GM18508 (cell line): ENCODE data around the gene FDXR.
"Not testable (repeated sequence)": the region's sequence is repeated elsewhere in the genome, so short reads cannot be mapped to it uniquely, and the experiment has no call there.

Experiments used
- ATAC-seq: cut with Tn5 transposase; IDR thresholded peaks from one replicate; pipeline ENCODE4 v1.9.1; 2021; ENCODE audit warnings: moderate number of reproducible peaks; ENCODE audit not compliant: insufficient read depth, unreplicated experiment

FDXR gene, protein sequence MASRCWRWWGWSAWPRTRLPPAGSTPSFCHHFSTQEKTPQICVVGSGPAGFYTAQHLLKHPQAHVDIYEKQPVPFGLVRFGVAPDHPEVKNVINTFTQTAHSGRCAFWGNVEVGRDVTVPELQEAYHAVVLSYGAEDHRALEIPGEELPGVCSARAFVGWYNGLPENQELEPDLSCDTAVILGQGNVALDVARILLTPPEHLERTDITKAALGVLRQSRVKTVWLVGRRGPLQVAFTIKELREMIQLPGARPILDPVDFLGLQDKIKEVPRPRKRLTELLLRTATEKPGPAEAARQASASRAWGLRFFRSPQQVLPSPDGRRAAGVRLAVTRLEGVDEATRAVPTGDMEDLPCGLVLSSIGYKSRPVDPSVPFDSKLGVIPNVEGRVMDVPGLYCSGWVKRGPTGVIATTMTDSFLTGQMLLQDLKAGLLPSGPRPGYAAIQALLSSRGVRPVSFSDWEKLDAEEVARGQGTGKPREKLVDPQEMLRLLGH

DNA sequence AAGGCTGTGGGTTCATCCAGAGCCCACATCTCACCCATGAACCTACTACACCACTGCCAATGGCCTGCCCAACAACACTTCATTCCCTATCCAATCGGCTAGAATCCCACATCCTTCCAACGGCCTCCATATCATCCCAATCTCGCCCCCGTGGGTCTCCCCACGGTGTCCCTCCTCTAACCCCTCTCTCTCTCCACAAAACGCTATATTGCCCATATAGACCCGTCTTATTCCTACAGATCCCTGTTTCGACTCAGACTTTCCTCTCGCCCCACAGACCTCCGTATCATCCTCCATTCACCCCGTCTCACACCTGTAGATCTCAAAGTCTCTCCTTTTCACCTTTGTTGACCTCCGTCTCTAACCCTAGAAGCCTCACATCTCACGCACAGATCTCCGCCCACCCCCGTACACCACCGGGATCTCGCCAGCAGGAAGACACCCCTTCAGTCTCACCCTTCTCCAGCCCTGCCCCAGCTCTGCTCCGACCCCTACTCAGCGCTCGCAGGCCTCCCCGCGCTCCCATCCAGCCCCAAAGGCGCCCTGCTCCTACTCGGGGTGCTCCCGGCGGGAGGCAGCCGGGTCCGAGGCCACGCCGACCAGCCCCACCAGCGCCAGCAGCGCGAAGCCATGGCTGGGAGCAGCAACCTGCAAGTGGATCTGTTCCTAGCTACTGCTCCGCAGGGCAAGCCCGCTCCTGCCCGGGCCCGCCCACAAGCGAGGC lies at the start of gene FDXR:
Gene FDXR (minus strand): TSS at position 682 of the 724 bp plus-strand sequence. CDS start 50 bp downstream, at position 632.
- peak; percentile 32 for ATAC-seq

DNA sequence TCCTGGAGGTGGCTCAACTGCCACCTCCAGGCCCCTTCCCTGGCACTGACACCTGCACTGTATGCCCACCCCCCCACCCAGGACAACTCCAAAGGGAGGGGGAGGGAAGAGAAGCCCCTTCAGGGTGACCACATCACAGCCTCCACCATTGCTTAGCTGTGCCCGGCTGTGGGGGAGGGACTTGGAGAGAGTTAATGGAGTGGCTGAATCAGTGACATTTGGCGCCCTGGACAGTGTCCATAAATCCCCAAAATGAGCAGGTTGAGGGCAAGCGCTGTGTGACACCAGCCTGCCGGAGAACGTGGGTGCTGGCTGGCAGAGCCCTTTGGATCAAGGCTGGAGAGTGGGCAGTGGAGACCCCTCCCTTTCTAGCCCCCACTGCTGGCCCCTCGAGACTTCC lies 49.4 kb upstream of the FDXR start:
- no peak for ATAC-seq

DNA sequence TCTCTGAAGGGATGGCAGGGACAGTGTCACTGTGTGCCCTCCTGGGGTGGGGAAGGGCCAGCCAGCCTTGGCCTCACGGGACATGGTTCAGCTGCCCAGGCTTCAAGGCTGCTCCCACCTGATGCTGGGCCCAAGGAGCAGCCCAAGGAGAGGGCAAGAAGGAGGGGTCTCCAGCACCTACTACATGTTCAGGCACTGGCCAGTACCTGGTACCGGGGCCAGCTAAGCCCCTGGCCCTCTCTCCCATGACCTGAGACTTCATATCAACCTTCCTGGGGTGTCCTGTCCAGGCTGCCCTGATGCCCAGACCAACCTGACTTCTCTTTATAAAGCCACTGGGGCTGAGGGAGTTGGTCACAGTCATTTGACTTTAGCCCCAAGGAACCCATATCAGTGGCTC lies 49.0 kb upstream of the FDXR start:
- ATAC-seq: no peak

DNA sequence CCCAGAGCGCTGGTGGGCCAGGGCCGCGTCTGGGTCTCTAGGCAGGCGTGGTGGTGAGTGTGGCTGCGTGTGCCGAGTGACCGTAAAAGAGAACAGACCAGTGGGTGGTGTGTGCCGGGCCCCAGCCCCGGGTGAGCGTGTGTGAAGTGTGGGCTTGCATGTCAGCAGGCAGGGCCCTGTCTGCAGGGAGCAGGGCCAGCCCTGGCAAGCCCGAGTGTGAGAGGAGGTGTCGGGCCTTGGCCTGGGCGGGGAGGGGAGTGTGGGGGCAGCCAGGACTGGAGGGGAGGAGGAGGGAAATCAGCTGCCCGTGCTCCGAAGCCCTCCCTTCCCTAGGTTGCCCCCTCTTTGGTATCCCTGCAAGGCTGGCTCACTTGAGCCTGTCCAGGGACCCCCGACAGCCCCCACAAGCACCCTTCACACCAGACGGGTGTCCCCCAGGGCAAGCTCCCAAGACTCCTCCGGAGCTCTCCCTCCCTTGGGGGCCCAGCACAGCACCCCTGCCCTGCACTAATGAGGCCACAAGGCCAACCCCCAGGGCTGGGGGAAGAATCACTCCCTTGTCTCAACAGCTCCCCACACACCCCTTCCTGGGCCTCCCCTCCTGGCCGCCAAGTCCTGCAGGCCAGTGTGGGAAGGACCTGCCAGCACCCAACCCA lies 48.4 kb upstream of the FDXR start:
- no peak for ATAC-seq

DNA sequence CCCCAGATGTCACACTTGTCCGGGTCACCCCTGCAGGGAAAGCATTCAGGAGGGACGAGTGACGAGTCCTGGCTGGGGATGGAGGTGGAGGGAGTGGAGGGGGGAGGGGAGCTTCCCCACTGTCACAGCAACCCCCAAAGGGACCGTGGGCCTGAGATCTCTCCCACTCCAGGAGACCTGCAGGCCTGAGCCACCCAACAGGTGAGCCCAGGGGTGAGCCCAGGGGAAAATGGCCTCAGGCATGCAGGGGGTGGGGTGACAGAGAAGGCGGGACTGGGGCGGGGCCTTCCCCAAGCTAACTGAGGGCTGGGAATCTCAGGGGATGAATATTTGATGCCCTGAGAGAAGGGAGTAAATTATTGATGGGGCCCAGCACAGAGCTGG lies 47.8 kb upstream of the FDXR start:
- no peak for ATAC-seq

DNA sequence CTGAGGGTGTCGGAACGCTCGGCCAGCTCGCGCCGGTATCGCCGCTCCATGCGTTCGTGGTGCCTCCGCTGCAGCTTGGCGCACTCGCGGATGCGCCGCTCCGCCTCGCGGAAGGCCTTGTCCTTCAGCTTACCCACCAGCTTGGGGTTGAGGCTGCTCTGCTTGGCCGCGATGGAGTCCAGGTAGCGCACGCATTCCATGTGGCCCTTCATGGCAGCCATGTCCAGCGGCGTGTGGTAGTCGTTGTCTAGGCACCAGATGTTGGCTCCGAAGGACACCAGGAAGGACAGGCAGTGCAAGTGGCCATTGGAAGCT lies 47.5 kb upstream of the FDXR start:
- no peak for ATAC-seq

DNA sequence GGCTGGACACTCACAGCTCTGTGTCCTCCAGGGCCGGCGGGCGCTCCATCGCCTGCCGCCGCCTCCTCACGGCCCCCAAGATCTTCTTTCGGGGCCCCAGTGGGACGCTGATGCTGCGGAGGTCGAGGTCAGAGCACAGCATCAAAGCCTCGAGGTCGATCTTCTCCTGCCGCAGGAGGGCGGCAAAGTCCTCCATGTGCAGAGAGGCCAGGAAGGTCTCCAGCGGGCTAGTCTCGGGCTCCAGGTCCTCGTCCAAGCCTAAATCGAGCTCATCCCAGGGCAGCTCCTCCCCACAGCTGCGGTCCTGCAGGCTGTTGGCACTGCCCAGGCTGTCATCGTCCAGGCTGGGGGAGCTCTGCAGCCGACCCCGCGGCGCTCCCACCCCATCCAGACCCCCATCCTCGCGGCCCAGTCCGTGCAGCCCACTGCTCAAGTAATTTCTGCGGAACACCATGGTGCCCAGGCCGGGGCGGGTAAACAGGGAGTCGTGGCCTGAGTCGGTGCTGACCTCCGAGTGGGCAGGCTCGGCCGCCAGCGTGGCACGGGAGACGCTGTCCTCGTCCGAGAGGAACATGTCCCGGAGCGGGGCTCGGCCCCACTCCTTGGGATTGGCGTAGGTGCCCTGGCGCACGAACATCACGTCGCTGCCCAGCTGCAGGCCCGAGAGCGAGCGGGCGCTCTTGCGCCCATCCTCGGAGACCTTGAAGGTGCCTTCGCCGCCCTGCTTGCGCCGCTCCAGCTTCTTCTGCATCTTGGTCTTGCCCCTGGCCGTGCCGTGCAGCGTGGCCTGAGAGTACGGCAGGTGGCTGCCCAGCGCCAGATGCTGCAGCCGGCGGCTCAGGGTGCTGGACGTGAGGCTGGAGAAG lies 46.9 kb upstream of the FDXR start:
- ATAC-seq: no peak

DNA sequence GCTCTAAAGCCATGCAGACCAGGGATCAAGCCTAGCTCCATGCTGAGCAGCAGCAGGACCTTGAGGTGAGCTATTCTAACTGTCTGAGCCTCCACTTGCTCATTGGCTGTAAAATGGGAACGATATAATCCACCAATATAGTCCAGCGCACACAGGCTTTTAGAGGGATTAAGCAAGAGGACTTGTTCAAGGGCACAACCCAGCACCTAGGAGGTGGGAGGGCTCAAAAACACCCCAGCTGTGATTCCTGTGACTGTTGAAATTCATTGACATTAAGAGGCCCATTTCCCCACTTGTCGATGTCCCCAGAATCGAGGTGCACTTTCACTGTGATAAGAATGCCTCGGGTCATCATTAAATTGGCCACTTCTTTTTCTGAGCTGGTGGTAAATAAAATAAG lies 46.1 kb upstream of the FDXR start:
- ATAC-seq: no peak

DNA sequence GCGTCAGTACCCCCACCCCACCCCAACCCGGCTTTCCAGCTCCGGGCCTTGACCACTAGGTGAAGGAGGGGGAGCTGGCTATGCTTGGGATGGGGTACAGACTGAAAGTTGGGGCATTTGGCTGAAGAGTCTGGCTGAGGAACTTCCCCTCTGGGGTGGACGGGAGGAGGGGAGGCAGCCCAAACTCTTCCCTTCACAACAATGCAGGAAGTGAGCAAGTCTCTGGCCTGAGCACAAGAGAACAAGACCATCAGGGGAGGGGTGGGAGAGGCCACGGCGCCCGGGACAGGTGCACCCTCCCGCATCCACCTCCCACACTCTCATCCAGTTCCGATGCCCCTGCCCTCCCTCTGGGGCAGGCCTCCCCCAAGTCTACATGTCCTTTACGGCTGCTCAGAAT lies 44.6 kb upstream of the FDXR start:
- no peak for ATAC-seq

DNA sequence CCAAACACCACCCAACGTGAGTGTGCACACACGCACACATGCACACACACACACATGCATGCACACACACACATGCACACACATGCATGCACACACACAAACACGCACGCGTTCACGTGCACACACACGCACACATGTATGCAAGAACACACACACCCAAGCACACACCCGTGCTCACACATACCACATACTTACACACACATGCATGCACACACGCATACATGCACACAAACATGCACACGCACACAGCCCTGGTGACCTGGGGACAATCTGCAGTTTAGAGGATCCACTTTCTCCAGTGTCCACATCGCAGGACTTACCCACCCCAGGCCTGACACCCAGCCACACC lies 44.0 kb upstream of the FDXR start:
- no peak for ATAC-seq

DNA sequence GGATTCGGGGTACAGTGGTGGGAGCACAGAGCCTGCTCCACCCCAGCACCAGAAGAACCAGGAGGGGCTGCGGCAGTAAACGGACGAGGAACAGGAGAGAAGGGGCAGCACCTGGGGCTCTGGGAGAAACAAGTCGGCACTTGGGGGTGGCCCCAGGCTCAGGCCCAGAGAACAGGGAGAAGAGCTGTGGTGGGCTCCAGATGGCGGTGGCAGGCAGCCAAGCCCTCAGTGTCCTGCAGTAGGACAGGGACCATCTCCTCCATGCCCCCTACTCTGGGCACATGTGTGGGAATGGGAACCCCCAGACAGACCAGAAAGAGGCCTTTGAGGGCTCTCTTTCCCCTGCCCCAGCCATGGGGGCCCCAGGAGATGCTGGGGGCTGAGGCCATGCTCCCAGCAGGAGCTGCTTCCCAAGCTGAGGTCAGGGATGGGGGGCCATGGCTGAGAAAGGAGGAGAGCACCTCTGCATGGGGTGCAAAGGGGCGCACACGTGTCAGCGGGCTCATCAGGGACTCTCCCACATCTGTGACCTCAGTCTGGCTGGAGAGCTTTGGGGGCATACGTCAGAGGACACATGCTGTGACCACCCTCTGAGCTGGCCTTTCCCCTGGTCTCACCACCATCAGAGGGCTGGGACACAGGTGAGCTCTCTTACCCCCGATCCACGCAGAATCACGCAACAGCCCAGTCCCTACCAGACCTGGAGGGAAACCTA lies 43.5 kb upstream of the FDXR start:
- no peak for ATAC-seq

DNA sequence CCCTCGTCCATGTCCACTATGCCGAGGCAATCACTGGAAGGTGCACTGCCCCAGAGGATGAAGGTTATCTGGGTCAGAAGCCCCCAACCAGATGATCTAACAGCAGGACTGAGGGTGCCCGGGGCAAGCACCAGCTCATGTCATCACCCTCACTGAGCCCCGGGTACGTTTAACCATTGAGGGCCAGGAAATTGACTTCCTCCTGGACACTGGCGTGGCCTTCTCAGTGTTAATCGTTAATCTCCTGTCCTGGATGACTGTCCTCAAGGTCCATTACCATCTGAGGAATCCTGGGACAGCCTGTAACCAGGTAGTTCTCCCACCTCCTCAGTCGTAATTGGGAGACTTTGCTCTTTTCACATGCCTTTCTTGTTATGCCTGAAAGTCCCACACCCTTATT lies 38.6 kb upstream of the FDXR start:
- ATAC-seq: not testable (repeated sequence)

DNA sequence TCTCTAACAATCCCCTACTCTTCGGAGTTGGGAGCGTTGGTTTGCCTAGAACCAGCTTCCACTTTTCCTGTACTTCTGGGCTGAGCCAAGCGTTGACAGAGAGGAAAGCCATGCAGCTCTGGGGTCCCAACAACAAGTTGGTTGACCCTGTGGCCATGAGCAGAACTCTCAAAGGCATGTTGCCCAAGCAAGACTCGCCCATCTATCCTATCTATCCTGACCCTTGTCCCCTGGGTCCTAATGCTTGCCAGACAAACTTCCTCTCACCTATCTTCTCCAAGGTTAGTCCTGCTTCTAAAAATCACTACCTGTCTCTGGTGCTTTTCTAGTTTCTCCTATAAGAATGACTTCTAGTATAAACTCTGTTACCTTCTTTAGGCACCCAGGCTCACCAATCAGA lies 36.3 kb upstream of the FDXR start:
- not testable (repeated sequence) for ATAC-seq

DNA sequence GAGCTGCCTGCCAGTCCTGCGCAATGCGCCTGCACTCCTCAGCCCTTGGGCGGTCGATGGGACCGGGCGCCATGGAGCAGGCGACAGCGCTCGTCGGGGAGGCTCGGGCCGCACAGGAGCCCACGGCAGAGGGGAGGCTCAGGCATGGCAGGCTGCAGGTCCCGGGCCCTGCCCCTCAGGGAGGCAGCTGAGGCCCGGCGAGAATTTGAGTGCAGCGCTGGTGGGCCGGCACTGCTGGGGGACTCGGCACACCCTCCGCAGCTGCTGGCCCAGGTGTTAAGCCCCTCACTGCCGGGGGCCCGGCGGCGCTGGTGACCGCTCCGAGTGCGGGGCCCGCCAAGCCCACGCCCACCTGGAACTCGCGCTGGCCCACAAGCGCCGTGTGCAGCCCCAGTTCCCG lies 34.2 kb upstream of the FDXR start:
- no peak for ATAC-seq

DNA sequence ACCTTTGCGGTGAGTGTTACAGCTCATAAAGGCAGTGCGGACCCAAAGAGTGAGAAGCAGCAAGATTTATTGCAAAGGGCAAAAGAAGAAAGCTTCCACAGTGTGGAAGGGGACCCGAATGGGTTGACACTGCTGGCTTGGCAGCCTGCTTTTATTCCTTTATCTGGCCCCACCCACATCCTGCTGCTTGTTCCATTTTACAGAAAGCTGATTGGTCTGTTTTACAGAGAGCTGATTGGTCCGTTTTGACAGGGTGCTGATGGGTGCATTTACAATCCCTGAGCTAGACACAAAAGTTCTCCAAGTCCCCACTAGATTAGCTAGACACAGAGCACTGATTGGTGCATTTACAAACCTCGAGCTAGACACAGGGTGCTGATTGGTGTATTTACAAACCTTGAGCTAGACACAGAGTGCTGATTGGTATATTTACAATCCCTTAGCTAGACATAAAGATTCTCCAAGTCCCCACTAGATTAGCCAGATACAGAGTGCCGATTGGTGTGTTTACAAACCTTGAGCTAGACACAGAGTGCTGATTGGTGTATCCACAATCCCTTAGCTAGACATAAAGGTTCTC lies 33.5 kb upstream of the FDXR start:
- ATAC-seq: not testable (repeated sequence)

DNA sequence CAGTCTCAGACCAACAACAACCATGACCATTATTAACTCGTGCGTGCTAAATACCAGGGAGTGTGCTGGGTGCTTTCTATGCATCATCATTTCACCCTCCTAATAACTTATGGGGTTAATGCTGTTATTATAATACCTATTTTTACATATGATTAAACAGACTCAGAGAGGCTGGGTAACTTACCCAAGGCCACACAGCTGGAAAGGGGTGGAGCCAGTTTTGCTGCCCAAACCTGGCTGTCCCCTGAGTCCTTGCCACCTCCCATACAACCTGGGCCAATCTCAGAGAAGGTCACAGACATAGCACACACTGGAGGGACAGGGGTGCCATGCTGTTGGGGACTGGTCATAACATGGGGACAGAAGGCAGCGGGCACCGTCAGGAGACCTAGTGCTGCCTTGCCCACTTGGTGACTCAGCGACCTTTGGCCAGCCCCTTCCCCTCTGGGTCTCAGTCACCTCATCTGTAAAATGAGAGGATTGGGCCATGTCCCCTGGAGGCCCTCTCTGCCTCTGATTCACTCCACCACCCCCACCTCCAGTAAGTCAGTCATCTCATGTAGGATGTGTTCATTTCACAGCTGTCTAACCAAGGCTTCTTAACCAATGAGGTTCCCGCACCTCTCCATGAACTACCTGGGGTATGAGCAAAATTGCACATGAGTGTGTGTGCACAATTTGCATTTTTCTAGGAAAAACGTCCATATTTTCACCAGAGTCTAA lies 32.1 kb upstream of the FDXR start:
- no peak for ATAC-seq

DNA sequence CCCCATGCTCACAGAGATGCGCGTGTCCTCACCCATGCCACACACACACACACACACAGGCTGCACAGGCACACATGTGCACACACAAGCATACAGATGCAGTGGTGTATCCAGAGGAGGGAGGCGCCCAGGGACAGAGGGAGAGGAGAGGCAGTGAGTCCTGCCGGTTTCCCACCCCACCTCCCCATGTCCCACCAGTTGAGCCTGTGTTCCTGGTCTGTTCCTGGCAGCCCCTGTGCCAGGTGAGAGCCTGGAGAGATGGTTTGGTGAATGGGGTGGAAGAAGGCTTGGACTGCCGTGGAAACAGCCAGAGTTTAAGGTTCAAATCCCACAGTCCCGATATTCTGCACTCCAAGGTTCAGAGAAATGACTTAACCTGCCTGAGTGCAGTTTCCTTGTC lies 30.9 kb upstream of the FDXR start:
- ATAC-seq: no peak

DNA sequence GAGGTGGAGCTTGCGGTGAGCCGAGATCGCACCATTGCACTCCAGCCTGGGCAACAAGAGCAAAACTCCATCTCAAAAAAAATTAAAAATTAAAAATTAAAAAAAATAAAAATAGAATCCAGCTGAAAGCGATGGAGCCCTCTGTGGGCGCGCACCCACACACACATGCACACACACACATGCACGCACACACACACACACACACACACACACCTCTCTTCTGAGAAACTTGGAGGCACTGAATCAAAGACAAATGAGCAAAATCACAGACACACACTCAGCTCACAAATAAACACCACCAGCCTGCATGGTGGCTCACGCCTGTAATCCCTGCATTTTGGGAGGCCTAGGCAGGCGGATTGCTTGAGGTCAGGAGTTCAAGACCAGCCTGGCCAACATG lies 30.2 kb upstream of the FDXR start:
- ATAC-seq: no peak
